Endothelial cell of umbilical vein (primary cell): ENCODE measurements around the gene FAM149B1. TPM values are rescaled to one million over a fixed set of nuclear protein-coding genes. Genes with fewer than 3 reads are reported as not detected.

Experiments used
- BruUV-seq: library from RNA; stranded (reverse); fragments of 400-500 nt; replicated peaks from 2 replicates; lab custom pipeline; 2021; lab: Mats Ljungman, UMichigan
- CTCF ChIA-PET: fragments of 300-600, 350-600 bp; sonication (Branson Sonifier 250); formaldehyde crosslinking; loops from one replicate; lab custom pipeline; 2021; ENCODE audit warnings: antibody characterized with exemption, inconsistent platforms; lab: Charles Lee
- POLR2A ChIA-PET: fragments of 300-600, 350-600 bp; sonication (Branson Sonifier 250); formaldehyde crosslinking; loops from one replicate; lab custom pipeline; 2021; ENCODE audit warnings: antibody characterized with exemption, inconsistent platforms; lab: Charles Lee
- DNase-seq: peaks from one replicate; pipeline ENCODE4 v3.0.0-alpha.2; 2011; ENCODE audit warnings: low read depth, low spot score
- FAIRE-seq: peaks from 2 replicates; lab custom pipeline; 2011; peaks lifted over from hg19 to GRCh38; lab: Jason Lieb, UNC
- H2AFZ ChIP-seq: 2 replicates; pipeline ENCODE4 v1.6.0; 2012; ENCODE audit warnings: low read depth, low read length, control low read depth, inconsistent platforms
- H3K27ac ChIP-seq: 2 replicates; pipeline ENCODE4 v1.5.1; 2011; ENCODE audit warnings: low read depth, mild to moderate bottlenecking, control low read depth, low read length, moderate library complexity; ENCODE audit not compliant: insufficient read depth
- H3K27me3 ChIP-seq, 2 experiments: 2 replicates each; pipeline versions ENCODE4 v1.6.0 to v1.6.1; 2011; ENCODE audit warnings: low read length in 2 of 2, mixed read lengths in 1 of 2; ENCODE audit not compliant: control insufficient read depth in 2 of 2, insufficient read depth in 2 of 2
- H3K36me3 ChIP-seq, 2 experiments: 2 replicates in 1 of 2; 3 replicates in 1 of 2; pipeline ENCODE4 v1.5.1; 2011; ENCODE audit warnings: low read length in 2 of 2, mild to moderate bottlenecking in 1 of 2, moderate library complexity in 1 of 2; ENCODE audit not compliant: control insufficient read depth in 2 of 2, insufficient read depth in 2 of 2; ENCODE audit errors: extremely low read depth in 1 of 2
- H3K4me1 ChIP-seq: 3 replicates; pipeline ENCODE4 v1.5.1; 2011; ENCODE audit warnings: mild to moderate bottlenecking, low read length; ENCODE audit not compliant: control insufficient read depth, insufficient read depth; ENCODE audit errors: extremely low read depth
- H3K4me2 ChIP-seq: 2 replicates; pipeline ENCODE4 v1.6.1; 2011; ENCODE audit warnings: low read length, control low read depth, mixed read lengths; ENCODE audit not compliant: insufficient read depth
- H3K4me3 ChIP-seq, 3 experiments: fragments of 200-600 bp in 1 of 3; sonication (generic), shearing (Covaris generic) in 1 of 3; replicated peaks in 1 of 3; 2 replicates each; pipeline ENCODE4 v1.5.1; 2011 to 2016; ENCODE audit warnings: control low read depth in 3 of 3, low read length in 3 of 3, mild to moderate bottlenecking in 2 of 3, inconsistent platforms in 1 of 3, low read depth in 1 of 3, moderate library complexity in 1 of 3; ENCODE audit not compliant: insufficient read depth in 1 of 3
- H3K79me2 ChIP-seq: 2 replicates; pipeline ENCODE4 v1.6.0; 2012; ENCODE audit warnings: low read length, inconsistent platforms; ENCODE audit not compliant: control insufficient read depth, insufficient read depth
- H3K9ac ChIP-seq: replicated peaks from 2 replicates; pipeline ENCODE3; 2011; ENCODE audit warnings: low read length, control low read depth; ENCODE audit not compliant: insufficient read depth; ENCODE audit errors: extremely low read depth
- H3K9me1 ChIP-seq: replicated peaks from 3 replicates; pipeline ENCODE4 v1.6.0; 2011; ENCODE audit warnings: mild to moderate bottlenecking, low read length; ENCODE audit not compliant: control insufficient read depth, insufficient read depth; ENCODE audit errors: extremely low read depth
- H3K9me3 ChIP-seq: replicated peaks from 2 replicates; pipeline ENCODE4 v1.5.1; 2012; ENCODE audit warnings: low read length, inconsistent platforms; ENCODE audit not compliant: control insufficient read depth, insufficient read depth
- H4K20me1 ChIP-seq: replicated peaks from 2 replicates; pipeline ENCODE3; 2011; ENCODE audit warnings: mild to moderate bottlenecking, low read length; ENCODE audit not compliant: control insufficient read depth, insufficient read depth; ENCODE audit errors: extremely low read depth
- dilution Hi-C: fragments of 300-500 bp; cut with MboI; formaldehyde crosslinking; loops from one replicate; pipeline ENCODE4 v1.15.0; 2019; ENCODE audit warnings: low sequenced_read_pairs; ENCODE audit not compliant: extremely low pct_ligation_motif_present
- intact Hi-C: fragments of 100-400 bp; cut with micrococcal nuclease; formaldehyde crosslinking; loops from one replicate; pipeline ENCODE4 v1.10.0; 2022
- polyA plus RNA-seq, 4 experiments: library from polyadenylated mRNA; depleted of rRNA in 3 of 4; stranded (reverse) in 3 of 4; unstranded in 1 of 4; fragments of >200 nt; gene quantifications; 2 replicates each; pipeline versions ENCODE4 v1.2.1 to v1.2.3, GENCODE V29; 2011 to 2012; ENCODE audit warnings: missing spikeins in 1 of 4
- total RNA-seq: library from RNA; stranded (reverse); gene quantifications from 2 replicates; pipeline ENCODE4 v1.2.3, GENCODE V29; 2021
- TF ChIP-seq, protein P1 (sequence below), 2 donors: IDR thresholded peaks; 1 replicate in 1 of 2; 2 replicates in 1 of 2; pipeline ENCODE4 v1.5.1; 2011; ENCODE audit warnings: low read length in 2 of 2, mild to moderate bottlenecking in 2 of 2, moderate library complexity in 2 of 2, control low read depth in 1 of 2, inconsistent platforms in 1 of 2, low read depth in 1 of 2; ENCODE audit not compliant: insufficient read depth in 1 of 2; ENCODE audit errors: extremely low read depth in 1 of 2

FAM149B1 gene
- total and polyA plus RNA-seq, 2 donors (not counting 3 experiments of a cell fraction or from before 2014, with no cell fraction given), result 19.5 to 26.7 TPM

DNA sequence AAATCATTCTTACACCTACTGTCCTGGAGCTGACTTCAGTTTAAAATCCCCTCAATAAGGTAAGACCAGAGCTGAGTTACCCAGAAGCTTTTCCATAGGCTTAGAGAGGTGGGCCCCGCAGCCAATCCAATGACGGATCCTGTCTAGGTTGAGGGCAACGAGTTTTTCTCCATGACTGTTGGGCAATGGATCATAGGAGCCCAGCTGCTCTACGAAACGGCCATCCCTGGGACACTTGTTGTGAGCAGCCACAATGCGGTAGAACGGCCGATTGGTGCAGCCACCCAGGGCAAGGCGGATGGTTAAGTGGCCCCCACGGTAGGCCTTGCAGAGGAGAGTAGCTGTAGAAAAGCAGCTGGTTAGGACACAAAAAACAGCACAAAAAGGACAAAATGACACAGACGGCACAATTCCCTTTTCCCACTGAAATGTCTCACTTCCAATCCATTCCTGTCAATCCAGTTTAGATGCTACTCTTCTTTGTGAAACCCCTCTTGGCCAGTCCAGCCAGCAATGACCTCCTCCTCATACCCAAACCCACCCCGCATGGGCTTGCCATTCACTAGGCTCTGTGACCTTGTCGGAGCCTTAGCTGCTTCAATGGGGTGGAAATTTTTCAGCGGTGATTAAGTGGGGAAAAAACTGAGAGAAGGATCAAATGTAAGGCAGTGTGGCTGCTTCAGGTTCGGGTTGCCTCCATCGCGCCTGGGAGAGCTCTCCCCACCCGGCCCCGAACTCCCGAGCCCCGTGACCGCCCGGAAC, 83.9 kb downstream of the FAM149B1 start:
- H3K4me3 ChIP-seq, result peak overlapping the region; percentile 60 to 91 (median 83)
- TSS peak; percentile 55 for BruUV-seq
- peaks cover 26% of the 10 kb centered on the region for H3K79me2 ChIP-seq
- ChIA-PET CTCF (interaction anchor here (1.9 kb wide), 1 partner anchor 12 kb away, joined by 13 read pairs; no protein-coding TSS in a partner anchor), POLR2A (interaction anchor here (1.0 kb wide), 1 partner anchor 107 kb away, joined by 4 read pairs; the partner anchor contains the start of gene CFAP70)
- peaks cover 2 to 6% of the 10 kb centered on the region in 2 experiments for H3K36me3 ChIP-seq
- intact Hi-C loops, result loop anchor here (5.0 kb wide), 1 partner anchor 105 kb away; the partner anchor contains the start of gene CFAP70
- no peaks in the 10 kb centered on the region for H3K9me1 ChIP-seq
- peak overlapping the region; percentile 40 for H2AFZ ChIP-seq
- peaks cover 25% of the 10 kb centered on the region for H3K4me1 ChIP-seq
- no peaks in the 10 kb centered on the region for H4K20me1 ChIP-seq
- H3K27me3 ChIP-seq, result no peaks in the 10 kb centered on the region
- H3K9me3 ChIP-seq, result no peaks in the 10 kb centered on the region
- peak; percentile 7 for DNase-seq
- TF ChIP-seq, protein P1, sequence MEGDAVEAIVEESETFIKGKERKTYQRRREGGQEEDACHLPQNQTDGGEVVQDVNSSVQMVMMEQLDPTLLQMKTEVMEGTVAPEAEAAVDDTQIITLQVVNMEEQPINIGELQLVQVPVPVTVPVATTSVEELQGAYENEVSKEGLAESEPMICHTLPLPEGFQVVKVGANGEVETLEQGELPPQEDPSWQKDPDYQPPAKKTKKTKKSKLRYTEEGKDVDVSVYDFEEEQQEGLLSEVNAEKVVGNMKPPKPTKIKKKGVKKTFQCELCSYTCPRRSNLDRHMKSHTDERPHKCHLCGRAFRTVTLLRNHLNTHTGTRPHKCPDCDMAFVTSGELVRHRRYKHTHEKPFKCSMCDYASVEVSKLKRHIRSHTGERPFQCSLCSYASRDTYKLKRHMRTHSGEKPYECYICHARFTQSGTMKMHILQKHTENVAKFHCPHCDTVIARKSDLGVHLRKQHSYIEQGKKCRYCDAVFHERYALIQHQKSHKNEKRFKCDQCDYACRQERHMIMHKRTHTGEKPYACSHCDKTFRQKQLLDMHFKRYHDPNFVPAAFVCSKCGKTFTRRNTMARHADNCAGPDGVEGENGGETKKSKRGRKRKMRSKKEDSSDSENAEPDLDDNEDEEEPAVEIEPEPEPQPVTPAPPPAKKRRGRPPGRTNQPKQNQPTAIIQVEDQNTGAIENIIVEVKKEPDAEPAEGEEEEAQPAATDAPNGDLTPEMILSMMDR (IDR thresholded peaks at IDR 0.05; ENCODE audit: extremely low read depth in 1 of 2, insufficient read depth in 1 of 2, low read depth in 1 of 2, low read length in 2 of 2), result no peak
- FAIRE-seq, result no peak
- H3K27ac ChIP-seq, result peak overlapping the region; percentile 81
- peak overlapping the region; percentile 92 for H3K4me2 ChIP-seq
- H3K9ac ChIP-seq, result peak overlapping the region; percentile 96
- dilution Hi-C loops, result no loop called here
